GM12891 (cell line): Measurements from ENCODE around the gene SREK1IP1.

Experiments used
- DNase-seq: peaks from one replicate; pipeline ENCODE4 v3.0.0; 2011; ENCODE audit warnings: low spot score; ENCODE audit not compliant: insufficient read length
- FAIRE-seq: peaks from 2 replicates; lab custom pipeline; 2011; peaks lifted over from hg19 to GRCh38; lab: Jason Lieb, UNC
- PAX5 ChIP-seq: IDR thresholded peaks from 2 replicates; pipeline ENCODE4 v1.6.1; 2011; ENCODE audit warnings: low read length, moderate library complexity, mild to moderate bottlenecking; ENCODE audit not compliant: insufficient read depth, severe bottlenecking
- POLR2A ChIP-seq: IDR thresholded peaks from 2 replicates; pipeline ENCODE4 v1.6.1; 2011; ENCODE audit warnings: low read depth, low read length, control low read depth
- POLR2AphosphoS5 ChIP-seq: IDR thresholded peaks from 2 replicates; pipeline ENCODE4 v1.6.1; 2011; ENCODE audit warnings: low read depth, low read length, control low read depth
- POU2F2 ChIP-seq: IDR thresholded peaks from 2 replicates; pipeline ENCODE4 v1.6.1; 2011; ENCODE audit warnings: low read depth, mild to moderate bottlenecking, control low read depth, low read length, moderate library complexity
- SPI1 ChIP-seq: IDR thresholded peaks from 2 replicates; pipeline ENCODE4 v1.6.1; 2011; ENCODE audit warnings: low read depth, low read length, control low read depth
- TAF1 ChIP-seq: IDR thresholded peaks from 2 replicates; pipeline ENCODE4 v1.6.1; 2011; ENCODE audit warnings: low read depth, low read length, control low read depth

The SREK1IP1 gene

GRCh38 chr5:64688965-64689364 is 79.5 kb downstream of the SREK1IP1 start:
- no peak for FAIRE-seq
- TF ChIP-seq POLR2A (no peak), PAX5 (no peak)
- DNase-seq, result no peak

DNA sequence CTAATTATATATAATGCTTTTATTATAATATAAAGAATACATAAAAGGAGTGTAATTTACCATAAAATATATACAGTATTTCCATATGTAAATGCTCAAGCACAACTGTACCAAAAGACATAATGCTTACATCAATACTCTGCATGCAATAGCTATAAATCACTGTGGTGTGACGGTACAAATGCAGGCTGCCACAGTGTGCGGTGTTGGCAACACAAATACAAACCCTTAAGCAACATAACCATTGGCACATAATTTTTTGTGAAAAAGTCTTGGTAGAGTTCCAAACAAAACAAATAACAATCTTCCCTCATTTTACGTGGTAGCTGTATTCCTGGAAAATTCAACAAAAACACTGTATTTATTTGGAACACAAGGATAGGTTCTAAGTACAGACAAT is 80.1 kb downstream of the SREK1IP1 start:
- DNase-seq, result no peak
- no peak for FAIRE-seq

GRCh38 chr5:64685866-64686265 is 82.6 kb downstream of the SREK1IP1 start:
- no peak for DNase-seq
- no peak for FAIRE-seq

More for the DNA sequence above, 80.1 kb downstream of the SREK1IP1 start:
- no peak for TF ChIP-seq SPI1
- TF ChIP-seq POU2F2, result no peak
- no peak for TF ChIP-seq PAX5
- no peak for TF ChIP-seq POLR2AphosphoS5
- TF ChIP-seq TAF1, result no peak
- no peak for TF ChIP-seq POLR2A

DNA sequence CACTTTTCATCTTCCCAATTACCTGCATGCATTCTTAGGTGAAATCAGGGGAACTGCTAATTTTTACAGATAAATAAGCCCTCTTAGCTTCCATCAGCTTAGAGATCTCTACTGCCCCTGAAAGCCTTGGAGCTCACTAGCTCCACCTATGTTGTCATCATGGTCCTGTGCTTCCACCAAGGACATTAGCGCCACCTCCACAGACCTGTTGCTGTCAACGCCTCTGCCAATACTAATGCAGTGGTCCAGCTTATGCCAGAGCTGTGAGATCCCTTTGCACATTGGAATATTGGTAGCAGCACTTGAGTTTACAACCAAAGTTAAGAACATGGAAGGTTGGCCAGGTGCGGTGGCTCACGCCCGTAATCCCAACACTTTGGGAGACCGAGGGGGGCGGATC is 85.9 kb downstream of the SREK1IP1 start:
- DNase-seq (no peak), FAIRE-seq (no peak)
- TF ChIP-seq SPI1, result no peak
- no peak for TF ChIP-seq POU2F2
- no peak for TF ChIP-seq TAF1
- TF ChIP-seq POLR2A, result no peak

More at GRCh38 chr5:64685866-64686265, 82.6 kb downstream of the SREK1IP1 start:
- TF ChIP-seq TAF1 (no peak), POLR2A (no peak), PAX5 (no peak), SPI1 (no peak), POLR2AphosphoS5 (no peak), POU2F2 (no peak)

- no peak for TF ChIP-seq POLR2AphosphoS5
- TF ChIP-seq POU2F2, result no peak
- no peak for FAIRE-seq
- no peak for DNase-seq
These were observed 88.2 kb downstream of the SREK1IP1 start for GRCh38 chr5:64680289-64680688.

DNA sequence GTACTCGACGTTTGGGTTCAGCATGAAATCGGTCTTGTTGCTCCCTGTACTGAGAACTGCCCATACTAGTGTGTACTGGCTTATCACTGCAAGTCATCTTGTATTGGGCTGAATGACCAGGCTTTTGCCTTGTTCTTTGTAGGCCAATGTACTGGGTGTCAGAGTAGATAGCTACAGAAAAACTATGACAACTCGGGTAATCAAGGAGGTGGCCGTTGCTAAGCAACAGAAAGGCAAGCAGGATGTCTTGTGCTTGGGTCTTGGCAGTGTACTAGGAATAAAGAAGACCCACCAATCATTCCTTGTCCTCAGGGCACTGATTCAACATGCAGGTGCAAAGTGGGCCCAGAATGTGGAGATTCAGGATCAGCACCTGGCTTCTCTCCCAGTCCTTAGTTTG is 90.1 kb downstream of the SREK1IP1 start:
- TF ChIP-seq POU2F2, result no peak
- no peak for TF ChIP-seq POLR2AphosphoS5
- no peak for TF ChIP-seq POLR2A
- no peak for TF ChIP-seq PAX5
- TF ChIP-seq SPI1, result no peak
- TF ChIP-seq TAF1, result no peak
- no peak for DNase-seq
- no peak for FAIRE-seq

- DNase-seq (no peak), FAIRE-seq (no peak)
- TF ChIP-seq POU2F2, result no peak
- no peak for TF ChIP-seq TAF1
- no peak for TF ChIP-seq POLR2A
- TF ChIP-seq PAX5, result no peak
- TF ChIP-seq SPI1, result no peak
These were observed 96.8 kb downstream of the SREK1IP1 start for GRCh38 chr5:64671678-64672077.

GRCh38 chr5:64670277-64670676 is 98.2 kb downstream of the SREK1IP1 start:
- FAIRE-seq, result no peak
- TF ChIP-seq POLR2A (no peak), PAX5 (no peak), TAF1 (no peak), POLR2AphosphoS5 (no peak), SPI1 (no peak), POU2F2 (no peak)
- DNase-seq, result no peak
